HCT116 (cell line): Measurements from ENCODE around the gene ATP2B3. TPM values are rescaled to one million over a fixed set of nuclear protein-coding genes. Genes with fewer than 3 reads are reported as not detected.

Experiments used
- ATAC-seq: fragments of 200-7000 bp; cut with Tn5 transposase; 2 replicates; pipeline ENCODE4 v1.9.1; 2020; ENCODE audit warnings: mild to moderate bottlenecking, moderate library complexity
- BruUV-seq: library from RNA; stranded (reverse); fragments of 400-500 nt; replicated peaks from 2 replicates; lab custom pipeline; 2021; lab: Mats Ljungman, UMichigan
- CTCF ChIA-PET: fragments of 300-600 bp; sonication (Branson Sonifier 250); formaldehyde crosslinking; loops from one replicate; lab custom pipeline; 2021; ENCODE audit warnings: antibody characterized with exemption; lab: Charles Lee
- POLR2A ChIA-PET: fragments of 300-600, 350-600 bp; sonication (Branson Sonifier 250); formaldehyde crosslinking; loops from one replicate; lab custom pipeline; 2021; ENCODE audit warnings: antibody characterized with exemption; lab: Charles Lee
- RAD21 ChIA-PET, 2 experiments: fragments of 300-600 bp; sonication (Branson Sonifier 250); formaldehyde crosslinking; loops; one replicate each; lab custom pipeline; 2023; ENCODE audit warnings: low total read pairs in 2 of 2; ENCODE audit not compliant: uncharacterized antibody in 2 of 2, unreplicated experiment in 2 of 2, low non-redundant PET in 1 of 2; lab: Charles Lee
- DNase-seq: peaks from one replicate; pipeline ENCODE4 v3.0.0-alpha.2; 2010; ENCODE audit warnings: low read depth, low spot score
- H2AFZ ChIP-seq: fragments of 200-600 bp; shearing (Covaris generic), sonication (generic); 2 replicates; pipeline ENCODE4 v1.6.1; 2017; ENCODE audit warnings: low read depth, mixed run types, mixed read lengths, antibody characterized with exemption, low read length; ENCODE audit not compliant: poor library complexity, severe bottlenecking
- H3K27ac ChIP-seq: 2 replicates; pipeline ENCODE4 v1.5.1; 2012; ENCODE audit warnings: low read depth, low read length
- H3K27me3 ChIP-seq: fragments of 200-600 bp; sonication (generic); 2 replicates; pipeline ENCODE4 v1.6.1; 2016; ENCODE audit warnings: mixed run types, low read length, mixed read lengths; ENCODE audit not compliant: insufficient read depth
- H3K36me3 ChIP-seq, 2 experiments: fragments of 200-500 bp in 1 of 2; fragments of 200-600 bp in 1 of 2; sonication (Bioruptor generic) in 1 of 2; sonication (generic) in 1 of 2; 2 replicates each; pipeline versions ENCODE4 v1.5.1 to v1.6.1; 2014 to 2016; ENCODE audit warnings: low read length in 2 of 2, inconsistent platforms in 1 of 2, mixed read lengths in 1 of 2, mixed run types in 1 of 2; ENCODE audit not compliant: insufficient read depth in 2 of 2, control insufficient read depth in 1 of 2
- H3K4me1 ChIP-seq, 2 experiments: fragments of 200-600 bp in 1 of 2; sonication (generic) in 1 of 2; 2 replicates each; pipeline versions ENCODE4 v1.5.1 to v1.6.1; 2012 to 2017; ENCODE audit warnings: low read length in 2 of 2, inconsistent platforms in 1 of 2, mild to moderate bottlenecking in 1 of 2, mixed read lengths in 1 of 2, mixed run types in 1 of 2, moderate library complexity in 1 of 2; ENCODE audit not compliant: insufficient read depth in 2 of 2, control insufficient read depth in 1 of 2
- H3K4me2 ChIP-seq: fragments of 200-600 bp; sonication (generic); 2 replicates; pipeline ENCODE4 v1.6.1; 2017; ENCODE audit warnings: mixed run types, low read length, mixed read lengths
- H3K4me3 ChIP-seq, 2 experiments: fragments of 200-600 bp in 1 of 2; sonication (generic) in 1 of 2; replicated peaks in 1 of 2; 2 replicates each; pipeline ENCODE4 v1.5.1; 2011 to 2016; ENCODE audit warnings: low read length in 2 of 2, control low read depth in 1 of 2, low read depth in 1 of 2, mild to moderate bottlenecking in 1 of 2, mixed read lengths in 1 of 2, mixed run types in 1 of 2
- H3K79me2 ChIP-seq: fragments of 200-600 bp; sonication (generic); 2 replicates; pipeline ENCODE4 v1.6.1; 2017; ENCODE audit warnings: mild to moderate bottlenecking, mixed run types, low read length, moderate library complexity, mixed read lengths; ENCODE audit not compliant: insufficient read depth
- H3K9ac ChIP-seq: fragments of 200-600 bp; sonication (generic); 2 replicates; pipeline ENCODE4 v1.6.1; 2016; ENCODE audit warnings: low read length, mixed read lengths
- H3K9me2 ChIP-seq: fragments of 200-600 bp; sonication (generic), shearing (Covaris generic); 2 replicates; pipeline ENCODE4 v1.6.1; 2017; ENCODE audit warnings: mixed run types, mild to moderate bottlenecking, moderate library complexity; ENCODE audit not compliant: insufficient read depth
- H3K9me3 ChIP-seq, 2 experiments: fragments of 200-500 bp in 1 of 2; fragments of 200-600 bp in 1 of 2; sonication (Bioruptor generic) in 1 of 2; sonication (generic) in 1 of 2; 2 replicates each; pipeline ENCODE4 v1.6.1; 2014 to 2017; ENCODE audit warnings: low read length in 2 of 2, mixed read lengths in 2 of 2, inconsistent platforms in 1 of 2, low read depth in 1 of 2, mild to moderate bottlenecking in 1 of 2, mixed run types in 1 of 2, moderate library complexity in 1 of 2; ENCODE audit not compliant: control insufficient read depth in 1 of 2, insufficient read depth in 1 of 2
- H4K20me1 ChIP-seq: fragments of 200-600 bp; sonication (generic), shearing (Covaris generic); 2 replicates; pipeline ENCODE4 v1.6.1; 2017; ENCODE audit warnings: mixed run types, mild to moderate bottlenecking, moderate library complexity; ENCODE audit not compliant: insufficient read depth
- CBX3 ChIP-seq: IDR thresholded peaks from 2 replicates; pipeline ENCODE4 v1.6.1; 2012; ENCODE audit warnings: low read depth
- CEBPB ChIP-seq: IDR thresholded peaks from 2 replicates; pipeline ENCODE4 v1.6.1; 2012; ENCODE audit warnings: low read depth
- EGR1 ChIP-seq: IDR thresholded peaks from 2 replicates; pipeline ENCODE4 v1.6.1; 2012; ENCODE audit warnings: low read depth
- ELF1 ChIP-seq: IDR thresholded peaks from 2 replicates; pipeline ENCODE4 v1.6.1; 2012; ENCODE audit warnings: low read depth, borderline replicate concordance
- EZH2 ChIP-seq: fragments of 200-600 bp; sonication (generic); IDR thresholded peaks from 2 replicates; pipeline ENCODE4 v1.6.1; 2017; ENCODE audit warnings: antibody characterized with exemption, mixed run types
- EZH2phosphoT487 ChIP-seq: fragments of 200-600 bp; IDR thresholded peaks from 2 replicates; pipeline ENCODE4 v1.6.1; 2018; ENCODE audit warnings: antibody characterized with exemption, borderline replicate concordance
- FOSL1 ChIP-seq: IDR thresholded peaks from 2 replicates; pipeline ENCODE4 v1.6.1; 2012; ENCODE audit warnings: low read depth
- MAX ChIP-seq: IDR thresholded peaks from 2 replicates; pipeline ENCODE4 v1.6.1; 2012
- POLR2A ChIP-seq: IDR thresholded peaks from 2 replicates; pipeline ENCODE4 v1.7.0; 2011; ENCODE audit warnings: borderline replicate concordance; ENCODE audit not compliant: insufficient read depth, insufficient read length; ENCODE audit errors: extremely low read depth
- POLR2AphosphoS5 ChIP-seq: IDR thresholded peaks from 2 replicates; pipeline ENCODE4 v1.6.1; 2011; ENCODE audit warnings: mild to moderate bottlenecking, low read depth, low read length, moderate library complexity
- REST ChIP-seq: IDR thresholded peaks from 2 replicates; pipeline ENCODE4 v1.6.1; 2012; ENCODE audit warnings: low read depth
- SIN3A ChIP-seq: IDR thresholded peaks from 2 replicates; pipeline ENCODE4 v1.6.1; 2012; ENCODE audit warnings: low read depth
- SP1 ChIP-seq: IDR thresholded peaks from 2 replicates; pipeline ENCODE4 v1.6.1; 2012; ENCODE audit warnings: low read depth
- SRF ChIP-seq: IDR thresholded peaks from 2 replicates; pipeline ENCODE4 v1.6.1; 2012; ENCODE audit warnings: low read depth
- TCF7L2 ChIP-seq: IDR thresholded peaks from 2 replicates; pipeline ENCODE4 v1.7.0; 2011; ENCODE audit warnings: borderline replicate concordance, inconsistent platforms; ENCODE audit not compliant: insufficient read depth, insufficient read length; ENCODE audit errors: extremely low read depth
- YY1 ChIP-seq: IDR thresholded peaks from 2 replicates; pipeline ENCODE4 v1.6.1; 2011; ENCODE audit warnings: low read length, low read depth, moderate library complexity, mild to moderate bottlenecking; ENCODE audit not compliant: insufficient replicate concordance; ENCODE audit errors: extremely low read depth
- ZFX ChIP-seq: fragments of 450-650 bp; IDR thresholded peaks from 2 replicates; pipeline ENCODE4 v1.6.1; 2017
- ZNF274 ChIP-seq: fragments of 200-500 bp; sonication (Bioruptor generic); IDR thresholded peaks from 2 replicates; pipeline ENCODE4 v1.6.1; 2014; ENCODE audit warnings: mild to moderate bottlenecking, low read depth, low read length, inconsistent platforms
- intact Hi-C: fragments of 100-400 bp; cut with micrococcal nuclease; formaldehyde crosslinking; loops from 2 replicates; pipeline ENCODE4 v1.10.0; 2022
- total RNA-seq: library from RNA; stranded (reverse); gene quantifications from one replicate; pipeline ENCODE4 v1.2.1, GENCODE V29; 2021; ENCODE audit not compliant: unreplicated experiment
- TF ChIP-seq, protein P1 (sequence below): IDR thresholded peaks from 2 replicates; pipeline ENCODE4 v1.6.1; 2011; ENCODE audit warnings: mild to moderate bottlenecking, low read length, moderate library complexity; ENCODE audit not compliant: insufficient replicate concordance; ENCODE audit errors: extremely low read depth

The ATP2B3 gene
- total RNA-seq, 1 experiment from 2014 or later, result not detected

- RAD21 ChIA-PET, result no interaction called here
- H3K4me1 ChIP-seq, result peaks cover 0 to 3% of the 10 kb centered on the region in 2 experiments; a peak in 1 of 4 replicates
- DNase-seq, result no peak
- CTCF ChIA-PET, result no interaction called here
- ATAC-seq, result no peak
- no peak overlapping the region for H3K4me3 ChIP-seq
- no peaks in the 10 kb centered on the region for H3K27me3 ChIP-seq
- POLR2A ChIA-PET, result no interaction called here
- BruUV-seq, result no TSS peak
- peaks cover 11% of the 10 kb centered on the region; the same call in 1 of the 2 replicates for H3K79me2 ChIP-seq
- H3K9me2 ChIP-seq, result no peaks in the 10 kb centered on the region
- H2AFZ ChIP-seq, result no peak overlapping the region
- no peaks in the 10 kb centered on the region; a peak in 1 of 4 replicates for H3K36me3 ChIP-seq
- no peaks in the 10 kb centered on the region for H4K20me1 ChIP-seq
- H3K9me3 ChIP-seq, result no peaks in the 10 kb centered on the region
- no peak overlapping the region for H3K9ac ChIP-seq
- no peak overlapping the region for H3K4me2 ChIP-seq
- intact Hi-C loops, result no loop called here
- TF ChIP-seq POLR2A (no peak), SP1 (no peak), CBX3 (no peak), YY1 (no peak), EZH2phosphoT487 (no peak), ZFX (no peak), MAX (no peak), TCF7L2 (no peak), CEBPB (no peak), POLR2AphosphoS5 (no peak), EGR1 (no peak), SIN3A (no peak), SRF (no peak), ELF1 (no peak), FOSL1 (no peak), EZH2 (no peak), ZNF274 (no peak), REST (no peak)
- TF ChIP-seq, protein P1, sequence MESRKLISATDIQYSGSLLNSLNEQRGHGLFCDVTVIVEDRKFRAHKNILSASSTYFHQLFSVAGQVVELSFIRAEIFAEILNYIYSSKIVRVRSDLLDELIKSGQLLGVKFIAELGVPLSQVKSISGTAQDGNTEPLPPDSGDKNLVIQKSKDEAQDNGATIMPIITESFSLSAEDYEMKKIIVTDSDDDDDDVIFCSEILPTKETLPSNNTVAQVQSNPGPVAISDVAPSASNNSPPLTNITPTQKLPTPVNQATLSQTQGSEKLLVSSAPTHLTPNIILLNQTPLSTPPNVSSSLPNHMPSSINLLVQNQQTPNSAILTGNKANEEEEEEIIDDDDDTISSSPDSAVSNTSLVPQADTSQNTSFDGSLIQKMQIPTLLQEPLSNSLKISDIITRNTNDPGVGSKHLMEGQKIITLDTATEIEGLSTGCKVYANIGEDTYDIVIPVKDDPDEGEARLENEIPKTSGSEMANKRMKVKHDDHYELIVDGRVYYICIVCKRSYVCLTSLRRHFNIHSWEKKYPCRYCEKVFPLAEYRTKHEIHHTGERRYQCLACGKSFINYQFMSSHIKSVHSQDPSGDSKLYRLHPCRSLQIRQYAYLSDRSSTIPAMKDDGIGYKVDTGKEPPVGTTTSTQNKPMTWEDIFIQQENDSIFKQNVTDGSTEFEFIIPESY, result no peak
- H3K27ac ChIP-seq, result no peak overlapping the region
Measured at GRCh38 chrX:153592091-153592833, 74.8 kb downstream of the ATP2B3 start.
